GM12892 (cell line): ENCODE data around the gene THY1.

ENCODE experiments used
- POLR2A ChIP-seq: IDR thresholded peaks from 2 replicates; pipeline ENCODE4 v1.6.1; 2011; ENCODE audit warnings: low read depth, low read length, control low read depth
- POLR2AphosphoS5 ChIP-seq: IDR thresholded peaks from 2 replicates; pipeline ENCODE4 v1.6.1; 2011; ENCODE audit warnings: low read depth, low read length, control low read depth
- TAF1 ChIP-seq: IDR thresholded peaks from 2 replicates; pipeline ENCODE4 v1.6.1; 2011; ENCODE audit warnings: low read depth, mild to moderate bottlenecking, control low read depth, low read length, borderline replicate concordance

- TF ChIP-seq POLR2A, result no peak
- TF ChIP-seq POLR2AphosphoS5, result no peak
- no peak for TF ChIP-seq TAF1
Observed at GRCh38 chr11:119427279-119427678, 4.3 kb upstream of the THY1 start.
